ENCODE results near the gene FOXE3.
A peak's percentile ranks its signal among the peaks of the same experiment; 100 is the strongest.

The FOXE3 gene

DNA sequence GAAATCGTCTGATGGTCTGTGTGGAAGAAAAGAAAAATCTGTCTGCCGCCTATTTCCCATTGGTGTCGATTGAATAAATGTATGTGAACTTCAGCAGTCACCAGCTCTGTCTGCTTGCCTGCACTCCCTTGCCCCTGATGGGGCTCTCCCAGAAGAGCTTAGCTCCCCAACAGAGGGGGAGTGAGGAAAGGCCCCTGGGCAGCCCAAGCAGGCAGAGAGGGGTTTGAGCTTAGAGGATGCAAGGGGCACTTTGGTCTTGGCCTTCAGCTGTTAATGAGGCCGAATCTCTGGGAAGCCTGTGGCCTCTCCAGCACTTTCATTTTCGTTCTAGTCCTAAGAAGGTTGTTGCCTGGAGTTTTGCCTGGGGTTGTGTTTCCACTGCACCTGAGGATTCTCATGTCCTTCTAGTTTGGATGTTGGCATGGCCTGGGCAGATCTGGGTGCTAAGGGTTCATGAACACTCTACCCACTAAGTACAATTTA is 24.6 kb downstream of the FOXE3 start:
- no peak overlapping the region for H3K4me3 ChIP-seq (ENCODE audit: low read length)
- H3K36me3 ChIP-seq (ENCODE audit: insufficient read depth, low read length): no peaks in the 10 kb centered on the region
- H3K9me3 ChIP-seq (ENCODE audit: low read length): peaks cover 2% of the 10 kb centered on the region
- H3K27me3 ChIP-seq (ENCODE audit: insufficient read depth, low read length): peaks cover 90% of the 10 kb centered on the region
- H3K4me1 ChIP-seq (ENCODE audit: insufficient read depth, low read length): peaks cover 13% of the 10 kb centered on the region
- no peak overlapping the region for H2AFZ ChIP-seq (ENCODE audit: low read depth, low read length)

DNA sequence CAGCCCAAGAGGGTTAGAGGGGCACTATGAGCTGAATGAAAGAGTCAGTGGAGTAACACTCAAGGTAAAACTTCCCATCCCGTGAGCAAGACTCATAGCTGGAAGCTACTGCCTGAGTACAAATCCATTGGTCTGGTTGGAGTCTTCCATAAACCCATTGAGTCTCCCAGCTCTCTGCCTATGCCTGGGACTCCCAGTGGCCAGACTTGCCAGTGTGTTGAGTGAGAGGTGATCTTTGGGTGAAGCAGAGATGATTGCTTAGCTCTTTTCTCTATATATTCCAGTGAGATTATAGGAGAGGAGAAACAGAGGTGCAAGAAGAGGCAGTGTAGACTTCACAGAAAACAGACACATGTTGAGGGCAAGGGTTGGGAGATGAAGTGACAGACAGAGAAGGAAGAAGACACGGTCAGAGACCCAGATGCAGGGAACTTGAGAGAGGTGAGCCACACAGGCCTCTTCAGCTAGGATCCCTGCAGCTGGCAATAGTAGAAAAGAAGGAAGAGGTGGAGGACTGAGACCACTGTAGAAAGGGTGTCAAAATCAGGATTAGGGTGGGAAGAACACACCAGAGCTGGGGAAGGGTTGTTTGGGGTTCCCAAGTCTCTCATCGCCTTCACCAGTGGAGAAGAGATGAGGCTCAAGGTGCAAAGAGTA is 25.5 kb downstream of the FOXE3 start:
- Histone ChIP-seq H3K4me3 (ENCODE audit: low read length) (no peak overlapping the region), H3K9me3 (ENCODE audit: low read length) (peaks cover 2% of the 10 kb centered on the region), H2AFZ (ENCODE audit: low read depth, low read length) (no peak overlapping the region), H3K36me3 (ENCODE audit: insufficient read depth, low read length) (no peaks in the 10 kb centered on the region), H3K4me1 (ENCODE audit: insufficient read depth, low read length) (peaks cover 13% of the 10 kb centered on the region), H3K27me3 (ENCODE audit: insufficient read depth, low read length) (peaks cover 90% of the 10 kb centered on the region)

DNA sequence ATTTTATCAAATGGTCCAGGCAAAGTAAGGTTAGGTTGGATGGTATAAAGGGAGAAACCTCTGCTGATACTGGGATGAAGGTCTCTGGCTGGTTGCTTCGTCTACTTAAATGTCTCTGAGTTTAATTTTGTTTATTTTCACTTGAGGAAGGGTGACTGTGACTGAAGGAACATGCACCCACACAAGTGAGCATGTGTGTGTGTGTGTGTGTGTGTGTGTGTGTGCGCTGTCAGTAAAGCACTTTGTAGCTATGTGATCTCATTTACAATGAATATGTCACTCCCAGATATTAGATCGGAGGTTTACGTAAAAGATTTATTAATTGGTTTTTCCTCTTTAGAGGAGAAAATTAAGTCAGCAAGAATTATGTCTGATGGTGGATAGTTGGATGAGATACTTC is 26.1 kb downstream of the FOXE3 start:
- Histone ChIP-seq H3K36me3 (ENCODE audit: insufficient read depth, low read length) (no peaks in the 10 kb centered on the region), H3K4me1 (ENCODE audit: insufficient read depth, low read length) (peaks cover 13% of the 10 kb centered on the region), H3K9me3 (ENCODE audit: low read length) (peaks cover 2% of the 10 kb centered on the region), H3K4me3 (ENCODE audit: low read length) (no peak overlapping the region), H3K27me3 (ENCODE audit: insufficient read depth, low read length) (peaks cover 90% of the 10 kb centered on the region), H2AFZ (ENCODE audit: low read depth, low read length) (no peak overlapping the region)

DNA sequence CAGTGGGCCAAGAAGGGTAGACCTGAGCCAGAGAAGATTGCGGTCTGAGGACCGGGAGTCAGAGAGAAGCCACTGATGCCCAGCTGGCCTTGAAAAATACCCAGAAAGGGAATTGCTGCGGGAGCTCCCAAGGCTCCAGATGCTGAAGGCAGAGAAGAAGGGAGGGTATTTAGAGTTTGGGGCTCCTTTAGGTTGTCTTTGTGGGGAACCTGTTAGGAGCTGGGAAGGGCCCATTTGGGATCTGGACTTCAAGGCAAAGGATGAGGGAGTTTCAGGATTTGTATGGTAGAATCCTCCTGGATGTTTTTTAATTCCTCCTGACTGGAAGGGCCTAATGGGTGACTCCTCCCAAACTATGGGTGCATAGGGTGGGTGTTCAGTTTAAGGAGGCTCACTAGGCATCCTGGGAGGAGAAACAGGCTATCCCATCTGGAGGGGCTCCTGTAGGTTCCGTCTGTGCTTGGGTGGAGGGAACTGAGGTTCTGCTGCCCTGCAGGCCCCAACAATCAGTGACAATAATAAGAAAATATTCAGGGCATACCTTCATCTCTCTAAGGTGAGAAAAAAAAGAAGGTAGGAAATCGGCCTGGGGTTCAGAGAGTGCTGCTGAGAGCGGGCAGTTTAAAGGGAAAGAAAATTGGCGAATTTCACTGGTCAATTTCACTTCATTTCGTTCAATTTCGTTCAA is 26.9 kb downstream of the FOXE3 start:
- H3K4me1 ChIP-seq (ENCODE audit: insufficient read depth, low read length): peaks cover 13% of the 10 kb centered on the region
- no peak overlapping the region for H2AFZ ChIP-seq (ENCODE audit: low read depth, low read length)
- H3K4me3 ChIP-seq (ENCODE audit: low read length): no peak overlapping the region
- H3K36me3 ChIP-seq (ENCODE audit: insufficient read depth, low read length): no peaks in the 10 kb centered on the region
- H3K9me3 ChIP-seq (ENCODE audit: low read length): peaks cover 2% of the 10 kb centered on the region
- peaks cover 96% of the 10 kb centered on the region for H3K27me3 ChIP-seq (ENCODE audit: insufficient read depth, low read length)

DNA sequence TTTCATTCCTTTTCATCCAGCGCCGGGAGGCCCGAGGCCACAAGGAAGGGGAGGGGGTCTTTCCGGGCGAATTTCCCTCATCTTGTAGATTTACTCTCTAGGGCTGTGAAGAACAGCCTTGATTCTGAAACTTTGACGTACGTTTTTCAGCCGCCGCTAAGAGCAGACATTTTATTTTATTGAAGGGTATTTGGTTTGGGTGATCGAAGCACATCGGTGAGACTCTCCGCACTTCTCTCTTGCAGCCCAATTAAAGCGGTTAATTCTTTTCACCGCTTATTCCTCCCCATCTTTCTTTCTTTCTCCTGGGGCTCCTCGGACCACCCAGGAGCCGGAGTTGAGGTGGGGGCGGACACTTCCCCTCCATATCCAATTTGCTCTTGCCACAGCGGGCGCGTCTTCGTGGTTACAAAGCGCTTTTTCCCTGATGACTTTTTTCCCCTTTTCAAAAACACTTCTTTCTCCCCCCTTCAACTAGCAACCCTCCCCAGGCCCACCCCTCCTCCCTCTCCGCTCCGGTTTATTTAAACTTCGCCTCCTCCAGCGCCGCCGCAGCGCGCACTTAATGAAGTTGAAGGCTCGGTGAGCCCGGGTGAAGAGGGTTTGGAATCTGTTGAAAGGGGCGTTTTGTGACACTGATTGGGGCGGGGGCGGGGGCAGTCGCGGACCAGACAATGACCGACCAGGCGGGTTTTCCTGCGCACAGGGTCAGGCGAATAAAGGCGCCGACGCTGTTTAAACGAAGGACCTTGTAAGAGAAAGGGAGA is 27.6 kb downstream of the FOXE3 start:
- H3K4me3 ChIP-seq (ENCODE audit: low read length): no peak overlapping the region
- peaks cover 2% of the 10 kb centered on the region for H3K9me3 ChIP-seq (ENCODE audit: low read length)
- H3K36me3 ChIP-seq (ENCODE audit: insufficient read depth, low read length): no peaks in the 10 kb centered on the region
- H2AFZ ChIP-seq (ENCODE audit: low read depth, low read length): no peak overlapping the region
- peaks cover 99% of the 10 kb centered on the region for H3K27me3 ChIP-seq (ENCODE audit: insufficient read depth, low read length)
- H3K4me1 ChIP-seq (ENCODE audit: insufficient read depth, low read length): peaks cover 13% of the 10 kb centered on the region

DNA sequence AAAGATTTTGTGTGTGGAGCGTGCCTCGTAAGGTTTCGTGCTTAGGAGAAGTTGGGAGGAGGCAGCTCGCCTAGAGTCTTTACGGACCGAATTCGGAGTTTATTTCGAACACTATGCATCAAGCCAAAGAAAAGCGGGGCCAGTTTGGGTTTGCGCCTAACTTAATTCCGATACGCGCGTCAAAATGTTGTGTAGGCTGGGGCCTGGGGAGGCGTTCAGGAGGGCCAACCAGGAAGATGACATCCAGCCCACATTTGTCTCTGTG is 28.1 kb downstream of the FOXE3 start:
- H3K4me1 ChIP-seq (ENCODE audit: insufficient read depth, low read length): peaks cover 13% of the 10 kb centered on the region
- H3K36me3 ChIP-seq (ENCODE audit: insufficient read depth, low read length): no peaks in the 10 kb centered on the region
- no peak overlapping the region for H3K4me3 ChIP-seq (ENCODE audit: low read length)
- no peak overlapping the region for H2AFZ ChIP-seq (ENCODE audit: low read depth, low read length)
- H3K27me3 ChIP-seq (ENCODE audit: insufficient read depth, low read length): peaks cover 100% of the 10 kb centered on the region
- peaks cover 2% of the 10 kb centered on the region for H3K9me3 ChIP-seq (ENCODE audit: low read length)

DNA sequence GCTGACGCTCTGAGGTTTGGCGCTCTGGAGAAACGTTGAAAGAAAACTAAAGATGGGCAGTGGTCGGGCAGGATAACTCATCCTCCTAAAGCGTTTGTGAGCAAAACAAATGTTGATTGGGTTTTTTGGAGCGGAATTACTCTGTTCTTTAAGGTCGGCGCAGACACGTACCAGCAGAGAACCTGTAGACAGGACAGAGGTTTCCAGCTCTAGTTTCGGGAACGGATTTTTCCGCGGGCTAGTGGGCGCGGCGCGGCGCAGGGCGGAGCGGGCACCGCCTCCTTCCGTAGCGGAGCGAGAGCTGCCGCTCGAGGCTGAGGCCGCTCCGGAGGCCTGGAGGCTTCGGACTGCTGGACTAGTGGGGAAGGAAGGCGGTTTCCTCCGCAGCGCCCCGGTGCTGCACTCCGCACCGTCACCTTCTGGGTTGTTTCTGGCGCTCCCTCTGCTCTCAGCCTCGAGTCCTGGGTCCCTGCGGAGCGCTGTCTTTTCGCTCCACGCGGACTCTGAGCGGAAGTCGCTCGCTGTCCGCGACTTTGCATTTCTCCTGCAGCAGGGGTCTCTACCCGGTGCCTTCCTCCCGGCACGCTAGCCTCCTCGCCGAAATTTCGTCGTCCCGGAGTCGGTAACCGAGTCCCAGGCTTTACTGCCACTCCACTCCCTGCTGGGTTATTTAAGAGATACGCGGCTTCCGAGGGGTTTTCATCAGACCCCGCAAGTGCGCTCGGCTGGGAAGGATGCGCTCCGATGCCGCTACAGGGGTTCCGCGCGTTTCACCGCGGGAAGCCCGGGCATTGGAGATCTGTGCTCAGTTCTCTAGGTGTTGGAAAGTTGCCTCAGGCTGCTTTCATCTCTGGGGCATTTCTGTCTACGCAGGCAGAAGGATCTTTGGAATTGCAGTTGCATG is 28.7 kb downstream of the FOXE3 start:
- peak overlapping the region; percentile 20 for H2AFZ ChIP-seq (ENCODE audit: low read depth, low read length)
- peak overlapping the region; percentile 10 for H3K4me3 ChIP-seq (ENCODE audit: low read length)

DNA sequence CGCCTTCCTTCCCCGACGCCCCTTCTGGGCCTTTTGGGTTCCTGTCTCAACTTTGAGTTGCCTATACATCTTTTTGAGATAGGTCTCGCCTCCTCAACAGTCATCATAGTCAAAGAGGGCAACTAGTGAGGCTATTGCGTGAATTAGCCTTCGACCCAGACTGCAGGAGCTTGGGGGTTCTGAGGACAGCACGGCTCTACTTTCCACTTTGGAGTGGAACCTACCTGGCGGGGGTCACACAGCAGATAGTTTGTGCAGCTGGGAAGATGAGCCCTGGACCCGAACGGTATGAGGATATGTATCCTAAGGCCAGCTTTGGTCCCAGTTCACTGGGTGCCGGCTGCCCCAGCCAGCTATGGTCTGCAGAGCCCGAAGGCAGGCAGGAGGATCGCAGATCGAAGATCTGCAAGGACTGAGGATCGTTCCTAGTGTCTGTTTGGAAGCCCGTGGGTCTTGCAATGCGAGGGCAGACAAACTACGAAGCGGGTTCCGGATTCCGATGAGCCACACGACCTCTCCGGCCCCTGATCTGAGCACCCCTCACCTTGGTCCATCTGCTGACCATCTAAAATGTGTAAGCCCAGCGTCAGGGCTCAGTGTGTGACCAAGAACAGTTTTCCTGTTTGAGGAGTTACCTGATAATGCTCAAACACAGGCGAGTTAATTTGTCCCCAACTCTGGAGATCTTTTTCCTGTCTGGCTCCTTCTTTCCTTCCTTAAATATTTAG is 29.9 kb downstream of the FOXE3 start:
- H2AFZ ChIP-seq (ENCODE audit: low read depth, low read length): no peak overlapping the region
- H3K9me3 ChIP-seq (ENCODE audit: low read length): peaks cover 2% of the 10 kb centered on the region
- peaks cover 100% of the 10 kb centered on the region for H3K27me3 ChIP-seq (ENCODE audit: insufficient read depth, low read length)
- no peak overlapping the region for H3K4me3 ChIP-seq (ENCODE audit: low read length)
- H3K36me3 ChIP-seq (ENCODE audit: insufficient read depth, low read length): no peaks in the 10 kb centered on the region
- H3K4me1 ChIP-seq (ENCODE audit: insufficient read depth, low read length): peaks cover 13% of the 10 kb centered on the region

More for the DNA sequence above, 28.7 kb downstream of the FOXE3 start:
- H3K4me1 ChIP-seq (ENCODE audit: insufficient read depth, low read length): peaks cover 13% of the 10 kb centered on the region
- H3K36me3 ChIP-seq (ENCODE audit: insufficient read depth, low read length): no peaks in the 10 kb centered on the region
- H3K27me3 ChIP-seq (ENCODE audit: insufficient read depth, low read length): peaks cover 100% of the 10 kb centered on the region
- peaks cover 2% of the 10 kb centered on the region for H3K9me3 ChIP-seq (ENCODE audit: low read length)

DNA sequence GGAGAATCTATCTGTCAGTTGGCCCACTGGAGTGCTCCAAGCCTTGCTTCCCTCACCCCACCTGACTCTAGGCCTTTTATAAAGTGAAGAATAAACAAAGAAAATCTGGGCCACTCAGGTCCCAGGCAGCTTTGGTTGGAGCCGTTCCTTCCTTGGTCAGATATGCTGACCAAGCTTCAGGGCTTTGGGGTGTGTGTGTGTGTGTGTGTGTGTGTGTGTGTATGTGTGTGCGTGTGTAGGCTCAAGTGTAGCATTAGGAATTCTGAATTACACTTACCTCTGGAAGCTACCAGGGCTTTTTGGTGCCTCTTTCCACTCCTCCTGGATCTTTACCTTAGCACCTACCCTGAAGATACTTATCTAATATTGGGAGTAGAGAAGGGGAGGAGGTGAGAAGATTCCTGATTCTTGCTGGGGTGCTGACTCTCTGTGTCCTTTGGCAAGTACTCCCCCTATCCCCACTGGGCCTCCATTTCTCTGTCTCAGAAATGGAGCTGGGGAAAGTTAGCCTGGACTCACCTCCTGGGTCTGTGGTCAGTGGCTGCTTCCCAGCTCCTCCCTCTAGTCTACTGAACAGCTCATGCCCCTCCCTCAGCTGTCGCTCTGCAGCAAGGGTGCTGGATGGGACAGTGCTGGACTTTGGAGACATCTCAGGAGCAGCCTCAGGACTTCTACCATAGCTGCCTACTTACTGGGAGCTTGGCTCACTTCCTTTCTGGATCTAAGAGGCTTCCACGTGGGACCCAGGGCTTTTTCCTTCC is 32.6 kb downstream of the FOXE3 start:
- no peaks in the 10 kb centered on the region for H3K36me3 ChIP-seq (ENCODE audit: insufficient read depth, low read length)
- peaks cover 86% of the 10 kb centered on the region for H3K27me3 ChIP-seq (ENCODE audit: insufficient read depth, low read length)
- H2AFZ ChIP-seq (ENCODE audit: low read depth, low read length): no peak overlapping the region
- peaks cover 13% of the 10 kb centered on the region for H3K4me1 ChIP-seq (ENCODE audit: insufficient read depth, low read length)
- no peak overlapping the region for H3K4me3 ChIP-seq (ENCODE audit: low read length)
- H3K9me3 ChIP-seq (ENCODE audit: low read length): no peaks in the 10 kb centered on the region

DNA sequence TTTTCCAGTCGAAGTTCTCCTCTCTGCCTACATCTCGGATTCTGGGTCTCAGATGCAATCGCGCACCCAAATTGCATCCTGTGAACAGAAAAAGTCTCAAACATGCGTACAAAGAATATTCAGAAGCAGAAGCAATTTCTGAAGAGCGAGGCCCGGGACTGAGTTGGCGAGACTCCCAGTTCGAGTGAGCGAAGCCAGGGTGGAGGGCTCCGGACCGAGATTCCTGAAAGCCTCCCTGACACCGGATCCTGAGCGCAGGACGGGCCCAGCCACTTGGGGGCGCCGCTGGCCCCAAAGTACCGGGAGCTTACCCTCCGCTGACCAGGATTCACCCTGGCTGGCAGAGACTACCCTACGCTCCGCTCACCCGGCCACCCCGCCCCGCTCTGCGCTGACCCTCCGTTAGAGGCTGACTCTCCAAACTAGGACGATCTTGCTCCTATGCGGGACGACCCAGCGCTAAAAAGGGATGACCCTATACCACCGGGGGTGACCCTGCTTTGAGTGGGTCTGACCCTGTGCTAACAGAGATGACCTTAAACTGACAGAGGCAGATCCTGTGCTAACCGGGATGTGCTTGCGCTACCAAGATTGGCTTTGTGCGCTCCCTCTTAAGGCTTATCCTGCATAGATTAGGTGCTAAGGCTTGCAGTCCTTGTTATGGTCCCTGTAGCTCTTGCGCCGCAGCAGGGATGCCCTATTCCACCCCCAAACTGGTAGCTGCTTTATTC is 33.9 kb downstream of the FOXE3 start:
- Histone ChIP-seq H3K36me3 (ENCODE audit: insufficient read depth, low read length) (no peaks in the 10 kb centered on the region), H2AFZ (ENCODE audit: low read depth, low read length) (no peak overlapping the region), H3K4me1 (ENCODE audit: insufficient read depth, low read length) (peaks cover under 1% of the 10 kb centered on the region), H3K9me3 (ENCODE audit: low read length) (no peaks in the 10 kb centered on the region), H3K4me3 (ENCODE audit: low read length) (no peak overlapping the region), H3K27me3 (ENCODE audit: insufficient read depth, low read length) (peaks cover 72% of the 10 kb centered on the region)

DNA sequence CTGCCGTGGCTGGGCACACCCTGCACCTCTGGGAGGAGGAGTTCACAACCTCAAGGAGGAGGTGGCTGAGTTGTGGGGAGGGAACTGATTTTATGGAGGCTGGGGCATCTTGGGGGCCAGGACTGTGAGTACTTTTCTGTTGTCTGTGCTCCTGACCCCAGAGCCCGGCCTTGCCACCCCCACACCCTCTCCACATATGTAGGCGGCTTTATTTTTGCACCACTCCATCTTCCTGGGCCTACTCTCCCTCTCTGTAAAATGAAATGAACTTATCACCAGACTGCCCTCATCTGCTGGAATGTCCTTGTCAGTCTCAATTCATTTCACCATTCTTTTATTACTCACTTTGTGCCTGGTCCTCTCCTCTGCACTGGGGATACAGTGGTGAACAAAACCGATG is 34.5 kb downstream of the FOXE3 start:
- Histone ChIP-seq H2AFZ (ENCODE audit: low read depth, low read length) (no peak overlapping the region), H3K9me3 (ENCODE audit: low read length) (no peaks in the 10 kb centered on the region), H3K27me3 (ENCODE audit: insufficient read depth, low read length) (peaks cover 66% of the 10 kb centered on the region), H3K4me3 (ENCODE audit: low read length) (no peak overlapping the region), H3K36me3 (ENCODE audit: insufficient read depth, low read length) (no peaks in the 10 kb centered on the region), H3K4me1 (ENCODE audit: insufficient read depth, low read length) (no peaks in the 10 kb centered on the region)

Measured in neuron (in vitro differentiated cells).